Lower lobe of right lung (tissue), 2 donors: ENCODE data around the gene AUTS2. TPM values are rescaled to one million over a fixed set of nuclear protein-coding genes. Genes with fewer than 3 reads are reported as not detected.

Experiments
- ATAC-seq, 2 donors: fragments of 200-7000 bp; cut with Tn5 transposase; one replicate each; pipeline ENCODE4 v1.9.1; 2020 to 2022; ENCODE audit warnings: mild to moderate bottlenecking in 2 of 2, moderate library complexity in 2 of 2
- DNase-seq: peaks from one replicate; pipeline ENCODE4 v3.0.0-alpha.2; 2020
- H3K27ac ChIP-seq: fragments of 200-600 bp; one replicate; pipeline ENCODE4 v1.8.0; 2022
- H3K27me3 ChIP-seq: fragments of 200-600 bp; one replicate; pipeline ENCODE4 v1.8.0; 2022; ENCODE audit warnings: low read depth
- H3K36me3 ChIP-seq: fragments of 200-600 bp; one replicate; pipeline ENCODE4 v1.8.0; 2022; ENCODE audit warnings: mild to moderate bottlenecking
- H3K4me1 ChIP-seq: fragments of 200-600 bp; one replicate; pipeline ENCODE4 v1.8.0; 2022
- H3K4me3 ChIP-seq: fragments of 200-600 bp; one replicate; pipeline ENCODE4 v1.8.0; 2022; ENCODE audit warnings: mild to moderate bottlenecking
- H3K9me3 ChIP-seq: fragments of 200-600 bp; one replicate; pipeline ENCODE4 v1.8.0; 2022
- CTCF ChIP-seq: fragments of 200-600 bp; IDR thresholded peaks from one replicate; pipeline ENCODE4 v1.8.0; 2022; ENCODE audit warnings: antibody characterized with exemption, mild to moderate bottlenecking
- intact Hi-C: fragments of 100-400 bp; cut with DNase I; formaldehyde crosslinking; loops from one replicate; pipeline ENCODE4 v1.11.0; 2022
- total RNA-seq: library from RNA; stranded (reverse); fragmentation: NEBNext Ultra II Directional; extraction: Animal tissue kit (Norgen Biotek cat#: 25700); gene quantifications from one replicate; pipeline ENCODE4 v1.2.1, GENCODE V29; 2021
- donor health status: DM: no; HTN: yes; CAD: no; lungs with severe emphysema.

The AUTS2 gene
- total RNA-seq, 1 donor from 2014 or later: 45.7 TPM

DNA sequence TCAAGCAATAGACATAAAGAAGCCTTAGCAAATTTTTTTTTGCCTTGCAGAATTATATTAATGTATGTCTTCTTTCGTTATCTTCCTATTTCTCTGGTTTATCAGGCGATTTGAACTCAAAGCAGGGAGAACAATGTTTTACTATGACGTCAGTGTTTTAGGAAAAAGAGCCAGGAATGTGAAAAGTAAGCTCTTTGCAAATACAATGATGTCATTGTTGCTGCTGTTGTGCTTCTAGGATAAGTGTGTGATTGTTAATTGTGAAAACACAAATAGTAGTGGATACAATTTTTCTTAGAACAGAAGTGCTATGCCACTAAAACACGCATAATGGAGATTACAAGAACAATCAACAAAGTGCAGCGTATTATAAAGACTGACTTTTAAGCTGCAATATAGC lies 9.5 kb upstream of the AUTS2 start:
- DNase-seq: no peak

GRCh38 chr7:69591805-69592204 lies 6.5 kb upstream of the AUTS2 start:
- Histone ChIP-seq H3K27me3 (no peaks in the 10 kb centered on the region), H3K4me1 (peaks cover 2% of the 10 kb centered on the region), H3K27ac (no peak overlapping the region), H3K4me3 (no peak overlapping the region), H3K36me3 (no peaks in the 10 kb centered on the region), H3K9me3 (no peaks in the 10 kb centered on the region)
- DNase-seq (no peak), ATAC-seq (no peak)
- no peak for TF ChIP-seq CTCF
- intact Hi-C loops: no loop called here

More for the DNA sequence above, 9.5 kb upstream of the AUTS2 start:
- no peak overlapping the region for H3K4me3 ChIP-seq
- intact Hi-C loops: no loop called here
- H3K36me3 ChIP-seq: no peaks in the 10 kb centered on the region
- ATAC-seq: no peak
- TF ChIP-seq CTCF: no peak
- no peaks in the 10 kb centered on the region for H3K27me3 ChIP-seq
- H3K27ac ChIP-seq: no peak overlapping the region
- H3K9me3 ChIP-seq: no peaks in the 10 kb centered on the region
- no peaks in the 10 kb centered on the region for H3K4me1 ChIP-seq

DNA sequence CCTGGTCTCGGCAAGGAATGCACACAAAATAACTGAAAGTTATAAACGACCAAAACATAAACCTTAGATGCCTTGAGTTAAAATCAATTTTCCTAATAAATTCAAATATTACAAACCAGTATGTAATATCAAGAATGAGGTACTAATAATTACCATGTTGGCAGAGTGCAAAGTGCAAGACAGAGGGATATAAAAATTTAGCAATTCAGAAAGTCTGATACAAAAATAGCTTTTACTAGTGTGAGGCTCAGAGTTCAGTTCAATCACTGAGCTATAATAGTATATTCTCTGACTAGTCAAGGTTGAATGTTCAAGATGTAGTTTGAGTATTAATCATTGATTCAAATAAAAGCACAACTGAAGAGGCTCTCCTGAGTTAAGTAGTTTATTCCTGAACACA lies 4.8 kb upstream of the AUTS2 start:
- no peak for DNase-seq
- intact Hi-C loops: no loop called here
- Histone ChIP-seq H3K4me1 (peaks cover 11% of the 10 kb centered on the region), H3K27ac (no peak overlapping the region), H3K9me3 (no peaks in the 10 kb centered on the region), H3K27me3 (no peaks in the 10 kb centered on the region), H3K4me3 (no peak overlapping the region), H3K36me3 (no peaks in the 10 kb centered on the region)
- no peak for TF ChIP-seq CTCF
- no peak for ATAC-seq

GRCh38 chr7:69595415-69595814 lies 2.9 kb upstream of the AUTS2 start:
- H3K36me3 ChIP-seq: no peaks in the 10 kb centered on the region
- DNase-seq (no peak), ATAC-seq (no peak)
- H3K27ac ChIP-seq: no peak overlapping the region
- peaks cover 16% of the 10 kb centered on the region for H3K4me1 ChIP-seq
- intact Hi-C loops: no loop called here
- H3K27me3 ChIP-seq: no peaks in the 10 kb centered on the region
- no peaks in the 10 kb centered on the region for H3K9me3 ChIP-seq
- TF ChIP-seq CTCF: no peak
- no peak overlapping the region for H3K4me3 ChIP-seq

GRCh38 chr7:69596056-69596455 lies 2.2 kb upstream of the AUTS2 start:
- Histone ChIP-seq H3K27me3 (no peaks in the 10 kb centered on the region), H3K4me1 (peaks cover 16% of the 10 kb centered on the region), H3K4me3 (no peak overlapping the region), H3K27ac (no peak overlapping the region), H3K9me3 (no peaks in the 10 kb centered on the region), H3K36me3 (no peaks in the 10 kb centered on the region)
- intact Hi-C loops: no loop called here
- DNase-seq (no peak), ATAC-seq (no peak)
- TF ChIP-seq CTCF: no peak

DNA sequence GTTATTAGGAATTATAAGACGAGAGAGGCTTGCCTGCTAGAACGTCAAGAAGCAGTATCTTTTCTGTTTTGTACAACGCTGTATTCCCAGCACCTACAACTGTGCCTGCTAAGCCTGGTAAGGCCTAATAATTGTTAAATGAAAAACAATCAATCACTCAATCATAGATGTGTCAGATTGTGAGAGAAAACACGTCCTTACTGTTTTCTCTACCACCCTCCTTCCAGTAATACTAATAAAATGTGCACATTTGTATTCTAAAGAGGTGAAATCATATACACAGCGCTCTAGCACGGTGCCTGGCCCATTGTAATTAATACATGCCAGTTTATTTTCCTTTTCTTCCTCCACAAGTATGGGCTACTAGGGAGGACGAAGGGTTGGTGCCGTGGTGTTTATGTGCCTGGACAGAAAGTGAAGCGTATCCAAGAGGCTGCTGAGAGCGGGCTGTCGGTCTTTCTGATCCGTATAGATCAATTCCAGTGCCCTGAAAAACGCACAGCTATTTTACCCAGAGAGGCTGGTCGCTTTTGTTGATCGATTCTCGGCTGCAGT lies 1.5 kb upstream of the AUTS2 start:
- H3K27ac ChIP-seq: peak overlapping the region; percentile 79
- H3K9me3 ChIP-seq: no peaks in the 10 kb centered on the region
- peaks cover 16% of the 10 kb centered on the region for H3K4me1 ChIP-seq
- ATAC-seq (no peak), DNase-seq (no peak)
- H3K4me3 ChIP-seq: peak overlapping the region; percentile 83
- TF ChIP-seq CTCF: no peak
- no peaks in the 10 kb centered on the region for H3K36me3 ChIP-seq
- intact Hi-C loops: no loop called here
- H3K27me3 ChIP-seq: no peaks in the 10 kb centered on the region
